ENCODE results near the gene PARP15. TPM values are rescaled to one million over a fixed set of nuclear protein-coding genes. Genes with fewer than 3 reads are reported as not detected.
A peak's percentile ranks its signal among the peaks of the same experiment; 100 is the strongest.

Gene PARP15
- polyA plus RNA-seq, 3 donors from 2014 or later = 9.4 to 17.0 (median 14.1) TPM

DNA sequence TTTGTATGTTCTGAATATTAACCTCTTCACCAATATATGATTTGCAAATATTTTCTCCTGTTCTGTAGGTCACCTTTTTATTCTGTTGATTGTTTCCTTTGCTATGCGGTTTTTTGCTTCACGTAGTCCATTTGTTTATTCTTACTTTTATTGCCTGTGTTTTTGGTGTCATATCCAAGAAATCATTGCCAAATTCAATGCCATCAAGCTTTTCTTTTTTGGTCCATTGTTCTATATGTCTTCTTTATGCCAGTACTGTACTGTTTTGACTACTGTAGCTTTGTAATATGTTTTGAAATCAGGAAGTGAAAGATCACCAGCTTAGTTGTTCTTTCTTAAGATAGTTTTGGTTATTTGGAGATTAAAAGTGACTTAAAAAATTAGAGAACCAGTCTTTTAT lies 4.2 kb downstream of the PARP15 start:
- Mint-ChIP-seq H3K36me3 (peaks cover 34 to 36% (median 34%) of the 10 kb centered on the region in 3 donors), H3K9me3 (peaks cover 4 to 28% (median 19%) of the 10 kb centered on the region in 6 donors), H3K27ac (peak overlapping the region in 4 of 6 donors; percentile 8 to 55 (median 20)), H3K4me1 (peaks cover 59 to 92% of the 10 kb centered on the region in 2 donors), H3K27me3 (ENCODE audit: low read depth in 3 of 3) (peaks cover 0 to 3% (median 0%) of the 10 kb centered on the region in 3 donors), H3K4me3 (no peak overlapping the region)
- no peak for DNase-seq

DNA sequence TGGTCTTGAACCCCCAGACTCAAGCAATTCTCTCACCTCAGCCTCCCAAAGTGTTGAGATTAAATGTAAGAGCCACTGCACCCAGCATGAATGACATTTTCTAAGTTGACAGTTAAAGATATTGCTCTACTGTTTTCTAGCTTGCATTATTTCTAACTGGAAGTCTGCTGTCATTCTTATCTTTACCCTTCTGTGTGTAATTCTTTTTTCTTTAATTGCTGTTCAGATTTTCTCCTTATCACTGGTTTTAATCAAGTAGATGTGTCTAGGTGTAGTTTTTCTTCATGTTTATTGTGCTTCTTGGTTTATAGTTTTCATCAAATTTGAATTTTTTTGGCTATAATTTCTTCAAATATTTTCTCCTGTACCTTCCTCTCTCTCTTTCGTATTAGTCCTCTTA lies 4.9 kb downstream of the PARP15 start:
- Mint-ChIP-seq H3K9me3 (peaks cover 4 to 28% (median 19%) of the 10 kb centered on the region in 6 donors), H3K4me1 (peaks cover 60 to 90% of the 10 kb centered on the region in 2 donors), H3K36me3 (peaks cover 34 to 36% (median 34%) of the 10 kb centered on the region in 3 donors), H3K4me3 (no peak overlapping the region), H3K27ac (peak overlapping the region in 5 of 6 donors; percentile 24 to 67 (median 60)), H3K27me3 (ENCODE audit: low read depth in 3 of 3) (peaks cover 0 to 3% (median 0%) of the 10 kb centered on the region in 3 donors)
- DNase-seq = no peak

DNA sequence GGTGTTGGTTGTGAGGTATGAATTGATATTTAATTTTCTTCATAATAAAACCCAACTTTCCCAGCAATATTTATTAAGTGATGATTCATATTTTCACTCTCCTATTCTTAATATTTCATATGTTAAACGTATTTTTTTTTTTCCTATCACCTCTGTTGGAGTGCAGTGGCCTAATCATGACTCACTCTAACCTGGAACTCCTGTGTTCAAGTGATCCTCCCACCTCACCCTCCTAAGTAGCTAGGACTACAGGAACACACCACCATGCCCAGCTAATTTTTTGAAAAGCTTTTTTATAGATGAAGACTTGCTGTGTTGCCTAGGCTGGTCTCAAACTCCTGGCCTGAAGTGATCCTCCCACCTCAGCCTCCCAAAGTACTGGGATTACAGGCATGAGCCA lies 8.6 kb downstream of the PARP15 start:
- H3K4me3 Mint-ChIP-seq = no peak overlapping the region
- peak overlapping the region in 4 of 6 donors; percentile 34 to 73 (median 54) for H3K27ac Mint-ChIP-seq
- peaks cover 34 to 36% (median 35%) of the 10 kb centered on the region in 3 donors for H3K36me3 Mint-ChIP-seq
- peaks cover 63 to 91% of the 10 kb centered on the region in 2 donors for H3K4me1 Mint-ChIP-seq
- H3K27me3 Mint-ChIP-seq (ENCODE audit: low read depth in 3 of 3) = no peaks in the 10 kb centered on the region
- DNase-seq = no peak
- H3K9me3 Mint-ChIP-seq = peaks cover 4 to 28% (median 18%) of the 10 kb centered on the region in 6 donors

DNA sequence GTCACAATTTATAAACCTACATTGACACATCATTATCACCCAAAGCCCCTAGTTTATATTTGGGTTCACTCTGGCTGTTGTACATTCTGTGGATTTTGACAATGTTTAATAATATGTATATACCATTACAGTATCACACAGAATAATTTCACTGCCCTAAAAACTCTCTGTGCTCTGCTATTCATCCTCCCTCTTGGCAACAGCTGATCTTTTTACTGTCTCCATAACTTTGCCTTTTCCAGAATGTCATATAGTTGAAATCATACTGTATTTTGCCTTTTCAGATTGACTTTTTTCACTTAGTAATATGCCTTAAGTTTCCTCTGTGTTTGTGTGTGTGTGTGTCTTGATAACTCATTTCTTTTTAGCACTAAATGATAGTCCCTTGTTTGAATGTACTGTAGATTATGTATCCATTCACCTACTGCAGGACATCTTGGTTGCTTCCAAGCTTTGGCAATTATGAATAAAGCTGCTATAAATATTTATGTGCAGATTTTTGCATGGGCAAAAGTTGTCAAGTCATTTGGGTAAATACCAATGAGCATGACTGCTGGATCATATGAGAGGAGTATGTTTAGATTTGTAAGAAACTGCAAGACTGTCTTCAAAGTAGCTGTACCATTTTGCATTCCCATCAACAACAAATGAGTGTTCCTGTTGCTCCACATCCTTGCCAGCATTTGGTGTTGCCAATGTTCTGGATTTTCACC lies 9.5 kb downstream of the PARP15 start:
- Mint-ChIP-seq H3K27me3 (ENCODE audit: low read depth in 3 of 3) (no peaks in the 10 kb centered on the region), H3K36me3 (peaks cover 28 to 33% (median 28%) of the 10 kb centered on the region in 3 donors), H3K4me1 (peaks cover 60 to 83% of the 10 kb centered on the region in 2 donors), H3K27ac (peak overlapping the region in 4 of 6 donors; percentile 17 to 59 (median 26)), H3K4me3 (peak overlapping the region in 1 of 5 donors; percentile 3), H3K9me3 (peaks cover 4 to 21% (median 12%) of the 10 kb centered on the region in 6 donors)
- no peak for DNase-seq

DNA sequence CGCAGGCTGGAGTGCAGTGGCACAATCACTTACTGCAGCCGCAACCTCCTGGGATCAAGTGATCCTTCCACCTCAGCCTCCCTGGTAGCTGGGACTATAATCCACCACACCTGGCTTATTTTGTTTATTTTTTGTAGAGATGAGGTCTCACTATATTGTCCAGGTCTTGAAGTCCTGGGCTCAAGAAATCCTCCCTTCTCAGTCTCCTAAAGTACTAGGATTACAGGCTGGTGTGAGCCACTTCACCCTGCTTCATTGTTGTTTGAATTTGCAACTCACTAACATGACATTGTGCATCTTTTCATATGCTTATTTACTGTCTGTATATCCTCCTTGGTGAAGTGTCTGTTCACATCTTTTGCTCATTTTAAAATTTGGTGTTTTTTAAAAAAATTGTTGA lies 10.1 kb downstream of the PARP15 start:
- Mint-ChIP-seq H3K4me1 (peaks cover 59 to 80% of the 10 kb centered on the region in 2 donors), H3K36me3 (peaks cover 23 to 30% (median 25%) of the 10 kb centered on the region in 3 donors), H3K4me3 (peak overlapping the region in 1 of 5 donors; percentile 13), H3K9me3 (peaks cover 3 to 15% (median 7%) of the 10 kb centered on the region in 6 donors), H3K27me3 (ENCODE audit: low read depth in 3 of 3) (no peaks in the 10 kb centered on the region), H3K27ac (peak overlapping the region in 1 of 6 donors; percentile 64)
- DNase-seq = no peak

DNA sequence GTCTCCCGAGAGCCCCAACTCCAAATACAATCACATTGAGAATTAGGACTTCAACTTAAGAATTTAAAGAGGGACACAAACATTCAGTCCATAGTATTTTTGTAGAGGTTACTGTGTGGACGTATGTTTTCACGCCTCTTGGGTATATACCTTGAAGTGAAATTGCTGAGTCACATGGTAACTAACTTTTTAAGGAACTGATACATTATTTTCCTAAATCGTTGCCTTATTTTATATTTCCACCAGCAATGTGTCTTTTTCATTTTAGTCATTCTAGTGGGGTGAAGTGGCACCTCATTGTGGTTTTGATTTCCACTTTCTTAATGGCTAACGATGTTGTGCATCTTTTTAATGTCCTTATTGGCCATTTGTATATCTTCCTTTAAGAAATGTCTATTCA lies 11.8 kb downstream of the PARP15 start:
- H3K4me3 Mint-ChIP-seq = peak overlapping the region in 2 of 5 donors; percentile 11
- H3K27me3 Mint-ChIP-seq (ENCODE audit: low read depth in 3 of 3) = no peaks in the 10 kb centered on the region
- no peak for DNase-seq
- H3K9me3 Mint-ChIP-seq = no peaks in the 10 kb centered on the region
- H3K36me3 Mint-ChIP-seq = peaks cover 9 to 15% (median 13%) of the 10 kb centered on the region in 3 donors
- peaks cover 61 to 71% of the 10 kb centered on the region in 2 donors for H3K4me1 Mint-ChIP-seq
- H3K27ac Mint-ChIP-seq = peak overlapping the region in 3 of 6 donors; percentile 36 to 44 (median 39)

DNA sequence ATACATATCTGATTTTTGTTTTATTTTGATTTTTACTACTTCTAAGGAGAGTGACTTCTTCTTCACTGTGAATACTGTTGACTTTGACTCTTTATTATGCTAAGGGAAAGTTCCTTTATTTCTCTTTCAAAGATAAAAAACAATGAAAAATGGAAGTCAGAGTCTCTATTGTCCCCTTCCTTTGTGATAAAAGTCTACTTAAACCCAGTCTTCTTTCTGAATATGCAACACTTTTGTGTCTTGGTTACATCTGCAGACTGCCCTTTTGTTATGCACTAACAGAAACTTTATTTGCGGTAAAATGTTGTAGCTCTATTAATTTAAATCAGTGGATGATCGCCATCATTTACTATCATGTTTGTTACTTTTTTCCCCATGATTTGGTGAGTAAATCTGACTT lies 13.2 kb downstream of the PARP15 start:
- Mint-ChIP-seq H3K27ac (no peak overlapping the region), H3K4me3 (no peak overlapping the region), H3K27me3 (ENCODE audit: low read depth in 3 of 3) (no peaks in the 10 kb centered on the region), H3K4me1 (peaks cover 58 to 68% of the 10 kb centered on the region in 2 donors), H3K9me3 (no peaks in the 10 kb centered on the region), H3K36me3 (peaks cover 5 to 17% (median 6%) of the 10 kb centered on the region in 3 donors)
- no peak for DNase-seq

DNA sequence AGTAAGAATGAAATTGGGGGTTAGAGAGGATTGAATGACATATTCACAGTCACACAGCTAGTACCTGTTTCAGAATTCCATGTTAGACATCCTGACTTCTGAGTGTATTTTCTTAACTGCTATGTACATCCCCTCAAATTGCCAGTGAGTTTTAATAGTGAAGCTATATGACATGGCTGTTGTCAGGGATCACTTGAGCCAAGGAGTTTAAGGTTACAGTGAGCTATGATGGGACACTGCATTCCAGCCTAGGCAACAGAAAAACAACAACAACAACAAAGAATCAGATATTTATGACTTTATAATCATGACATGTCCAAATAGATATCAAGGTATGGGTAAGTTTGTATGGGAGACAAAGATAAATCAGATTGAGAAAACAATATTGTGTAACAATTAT lies 16.6 kb downstream of the PARP15 start:
- Mint-ChIP-seq H3K9me3 (no peaks in the 10 kb centered on the region), H3K27me3 (ENCODE audit: low read depth in 3 of 3) (peaks cover 0 to 2% (median 0%) of the 10 kb centered on the region in 3 donors), H3K27ac (peak overlapping the region in 1 of 6 donors; percentile 30), H3K4me3 (no peak overlapping the region), H3K4me1 (peaks cover 40 to 53% of the 10 kb centered on the region in 2 donors), H3K36me3 (peaks cover 13 to 29% (median 16%) of the 10 kb centered on the region in 3 donors)
- no peak for DNase-seq

DNA sequence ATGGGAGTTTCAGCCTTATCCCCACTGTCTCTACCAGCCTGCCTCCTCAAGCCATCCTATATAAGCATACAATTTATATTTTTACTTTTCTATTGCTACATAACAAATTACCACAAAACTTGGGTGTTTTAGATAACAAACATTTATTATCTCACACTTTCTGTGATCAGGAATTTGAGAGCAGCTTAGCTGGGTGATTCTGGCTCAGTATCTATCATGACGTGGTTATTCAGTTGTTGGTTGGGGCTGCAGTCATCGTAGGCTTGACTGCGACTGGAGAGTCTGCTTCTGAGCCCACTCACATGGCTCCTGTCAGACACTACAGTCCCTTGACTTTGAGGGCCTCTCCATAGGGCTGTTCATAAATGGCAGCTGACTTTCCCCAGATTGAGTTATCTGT lies 20.7 kb downstream of the PARP15 start:
- Mint-ChIP-seq H3K27ac (peak overlapping the region in 4 of 6 donors; percentile 56 to 80 (median 66)), H3K4me3 (no peak overlapping the region), H3K27me3 (ENCODE audit: low read depth in 3 of 3) (peaks cover 0 to 4% (median 0%) of the 10 kb centered on the region in 3 donors), H3K4me1 (peaks cover 38 to 70% of the 10 kb centered on the region in 2 donors), H3K36me3 (peaks cover 13 to 22% (median 16%) of the 10 kb centered on the region in 3 donors), H3K9me3 (no peaks in the 10 kb centered on the region)
- DNase-seq = no peak

DNA sequence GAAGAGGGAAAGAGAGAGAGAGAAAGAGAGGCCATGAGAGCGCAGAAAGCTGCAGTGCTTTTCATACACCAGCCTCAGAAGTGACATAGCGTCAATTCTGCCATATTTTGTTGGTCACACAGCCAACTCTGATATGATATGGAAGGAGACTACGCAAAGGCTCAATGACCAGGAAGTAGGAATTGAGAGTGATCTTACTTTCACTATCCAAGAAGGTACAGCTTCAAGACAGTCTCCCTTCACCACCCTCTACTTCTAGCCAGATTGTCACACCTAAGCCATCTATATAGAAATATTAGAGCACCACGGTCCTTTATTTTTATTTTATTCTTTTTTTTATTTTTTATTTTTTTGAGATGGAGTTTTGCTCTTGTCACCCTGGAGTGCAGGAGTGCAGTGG lies 21.1 kb downstream of the PARP15 start:
- Mint-ChIP-seq H3K9me3 (no peaks in the 10 kb centered on the region), H3K4me1 (peaks cover 42 to 73% of the 10 kb centered on the region in 2 donors), H3K4me3 (no peak overlapping the region)

DNA sequence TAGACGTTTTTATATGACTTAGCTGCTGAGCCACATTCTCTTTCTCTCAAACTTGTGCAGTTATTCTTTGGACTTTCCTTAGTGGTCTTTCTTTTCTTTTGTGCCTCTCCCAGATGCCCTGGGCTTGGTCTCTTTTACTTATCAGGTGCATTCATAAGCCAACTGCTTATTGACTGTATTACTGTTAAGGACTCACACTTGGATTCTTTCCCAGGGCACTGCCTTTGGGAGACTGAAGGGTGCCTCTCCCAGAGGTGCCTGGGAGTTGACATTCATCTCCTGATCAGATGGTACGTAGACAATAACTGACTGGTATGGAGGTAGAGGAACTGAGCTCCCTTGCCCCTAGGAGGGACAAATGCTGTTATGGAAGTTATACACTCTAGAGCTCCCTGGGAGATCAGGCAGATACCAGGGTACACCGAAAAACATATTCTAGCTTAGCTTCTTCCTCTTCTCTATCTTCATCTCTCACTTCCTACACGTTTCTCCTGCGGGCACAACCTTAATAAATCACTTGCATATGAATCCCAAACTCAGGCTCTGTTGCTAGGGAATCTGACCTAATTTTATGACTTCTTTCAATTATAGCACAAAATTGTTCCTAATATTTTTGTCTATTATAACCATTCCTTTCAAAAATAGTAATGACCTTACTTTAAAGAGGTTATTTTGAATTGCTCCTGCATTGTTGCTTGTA lies 24.7 kb downstream of the PARP15 start:
- Mint-ChIP-seq H3K9me3 (no peaks in the 10 kb centered on the region), H3K4me1 (peaks cover 39 to 73% of the 10 kb centered on the region in 2 donors), H3K36me3 (peaks cover 3 to 12% (median 4%) of the 10 kb centered on the region in 3 donors), H3K27ac (peak overlapping the region in 1 of 6 donors; percentile 3), H3K4me3 (no peak overlapping the region), H3K27me3 (ENCODE audit: low read depth in 3 of 3) (peaks cover 0 to 2% (median 0%) of the 10 kb centered on the region in 3 donors)
- no peak for DNase-seq

More for the DNA sequence above, 21.1 kb downstream of the PARP15 start:
- Mint-ChIP-seq H3K27ac (peak overlapping the region in 4 of 6 donors; percentile 56 to 80 (median 66)), H3K36me3 (peaks cover 13 to 22% (median 19%) of the 10 kb centered on the region in 3 donors), H3K27me3 (ENCODE audit: low read depth in 3 of 3) (peaks cover 0 to 4% (median 0%) of the 10 kb centered on the region in 3 donors)
- no peak for DNase-seq

DNA sequence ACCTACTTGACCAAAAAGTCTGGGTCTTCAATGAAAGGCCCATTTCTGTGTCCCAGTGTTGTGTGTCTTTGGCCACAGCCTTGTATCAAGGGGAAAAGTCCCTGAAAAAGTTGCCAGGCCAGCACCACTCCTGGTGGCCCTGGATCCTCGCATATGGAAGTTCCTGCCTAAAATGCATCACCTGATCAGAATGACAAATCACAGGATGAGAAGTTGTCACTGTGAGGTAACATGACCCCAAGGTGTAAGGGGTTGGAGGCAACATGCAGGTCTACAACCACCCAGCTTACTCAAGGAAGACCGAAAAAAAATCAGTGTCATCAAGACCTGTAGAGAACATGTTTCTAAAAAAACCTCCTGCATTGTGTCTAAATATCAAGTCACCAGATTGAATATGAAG lies 25.6 kb downstream of the PARP15 start:
- H3K4me3 Mint-ChIP-seq = no peak overlapping the region

DNA sequence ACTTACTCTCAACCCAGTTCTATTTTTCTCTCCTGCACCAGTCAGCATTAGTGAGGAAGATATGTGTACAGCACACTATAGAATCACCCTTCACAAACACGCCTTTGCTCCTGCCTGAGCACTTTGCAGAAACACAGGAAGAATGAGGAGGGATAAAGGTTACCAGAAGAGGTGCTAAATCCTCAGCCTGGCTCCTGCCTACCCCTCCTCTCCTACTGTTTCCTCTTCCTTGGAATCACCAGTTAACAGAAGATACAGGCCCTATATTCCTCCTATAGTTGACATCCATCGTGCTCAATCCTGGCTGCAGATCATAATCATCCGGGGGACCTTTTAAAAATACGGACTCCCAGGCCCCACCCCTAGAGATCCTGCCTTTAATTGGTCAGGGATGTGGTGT lies 28.9 kb downstream of the PARP15 start:
- peaks cover 33 to 81% of the 10 kb centered on the region in 2 donors for H3K4me1 Mint-ChIP-seq
- no peak for DNase-seq
- no peak overlapping the region for H3K4me3 Mint-ChIP-seq
- H3K36me3 Mint-ChIP-seq = peaks cover 13 to 34% (median 22%) of the 10 kb centered on the region in 3 donors
- H3K27ac Mint-ChIP-seq = peak overlapping the region in 4 of 6 donors; percentile 11 to 67 (median 52)
- H3K9me3 Mint-ChIP-seq = no peaks in the 10 kb centered on the region
- peaks cover 0 to 1% (median 0%) of the 10 kb centered on the region in 3 donors for H3K27me3 Mint-ChIP-seq (ENCODE audit: low read depth in 3 of 3)

More for the DNA sequence above, 25.6 kb downstream of the PARP15 start:
- Mint-ChIP-seq H3K36me3 (peaks cover 7 to 20% (median 8%) of the 10 kb centered on the region in 3 donors), H3K27ac (peak overlapping the region in 5 of 6 donors; percentile 35 to 82 (median 41)), H3K9me3 (no peaks in the 10 kb centered on the region), H3K4me1 (peaks cover 39 to 80% of the 10 kb centered on the region in 2 donors), H3K27me3 (ENCODE audit: low read depth in 3 of 3) (peaks cover 0 to 2% (median 0%) of the 10 kb centered on the region in 3 donors)
- DNase-seq = no peak
